Stimulated activated CD8-positive, alpha-beta memory T cell treated with anti-CD3 and anti-CD28 coated beads, Interleukin-7, amount 100 ng/mL, for 24 hours (primary cell): ENCODE measurements around the gene TCF12.
"Not testable (repeated sequence)": the region's sequence is repeated elsewhere in the genome, so short reads cannot be mapped to it uniquely, and the experiment has no call there.

Source experiments
- DNase-seq: peaks from one replicate; pipeline ENCODE4 v3.0.0-alpha.2; 2020; ENCODE audit warnings: low read depth

TCF12 gene

GRCh38 chr15:57092252-57092651 lies 173.8 kb downstream of the TCF12 start:
- DNase-seq = no peak

GRCh38 chr15:57094321-57095257 lies 176.1 kb downstream of the TCF12 start:
- DNase-seq = no peak

GRCh38 chr15:57095896-57096295 lies 177.5 kb downstream of the TCF12 start:
- DNase-seq = no peak

GRCh38 chr15:57097246-57097645 lies 178.8 kb downstream of the TCF12 start:
- no peak for DNase-seq

- not testable (repeated sequence) for DNase-seq
Observed at GRCh38 chr15:57097919-57098543, 179.6 kb downstream of the TCF12 start.

- DNase-seq = no peak
Observed at GRCh38 chr15:57098896-57099295, 180.5 kb downstream of the TCF12 start.

- DNase-seq = no peak
Observed at GRCh38 chr15:57100136-57100539, 181.7 kb downstream of the TCF12 start.

GRCh38 chr15:57102858-57103257 lies 184.4 kb downstream of the TCF12 start:
- no peak for DNase-seq

GRCh38 chr15:57108296-57108695 lies 189.9 kb downstream of the TCF12 start:
- DNase-seq = no peak

GRCh38 chr15:57109005-57109404 lies 190.6 kb downstream of the TCF12 start:
- no peak for DNase-seq

- no peak for DNase-seq
Observed at GRCh38 chr15:57111002-57111401, 192.6 kb downstream of the TCF12 start.

GRCh38 chr15:57112178-57112577 lies 193.7 kb downstream of the TCF12 start:
- no peak for DNase-seq

GRCh38 chr15:57114070-57114469 lies 195.6 kb downstream of the TCF12 start:
- DNase-seq = no peak

- no peak for DNase-seq
Observed at GRCh38 chr15:57118013-57118799, 199.8 kb downstream of the TCF12 start.

GRCh38 chr15:57122080-57122840 lies 203.8 kb downstream of the TCF12 start:
- DNase-seq = no peak

GRCh38 chr15:57124036-57124435 lies 205.6 kb downstream of the TCF12 start:
- no peak for DNase-seq

GRCh38 chr15:57129064-57129463 lies 210.6 kb downstream of the TCF12 start:
- no peak for DNase-seq

- DNase-seq = no peak
Observed at GRCh38 chr15:57130956-57131355, 212.5 kb downstream of the TCF12 start.

- no peak for DNase-seq
Observed at GRCh38 chr15:57133127-57133968, 214.9 kb downstream of the TCF12 start.

- DNase-seq = no peak
Observed at GRCh38 chr15:57134071-57134605, 215.7 kb downstream of the TCF12 start.

GRCh38 chr15:57134851-57135250 lies 216.4 kb downstream of the TCF12 start:
- no peak for DNase-seq
